PC-3 (cell line): Measurements from ENCODE around the gene SERPINE3. TPM values are rescaled to one million over a fixed set of nuclear protein-coding genes. Genes with fewer than 3 reads are reported as not detected.

Source experiments
- ATAC-seq: fragments of 200-7000 bp; cut with Tn5 transposase; 2 replicates; pipeline ENCODE4 v1.9.1; 2020; ENCODE audit warnings: mild to moderate bottlenecking, moderate library complexity
- BruUV-seq: library from RNA; stranded (reverse); fragments of 400-500 nt; replicated peaks from 2 replicates; lab custom pipeline; 2021; lab: Mats Ljungman, UMichigan
- CTCF ChIA-PET: fragments of 300-600 bp; sonication (Branson Sonifier 250); formaldehyde crosslinking; loops from one replicate; lab custom pipeline; 2022; ENCODE audit warnings: antibody characterized with exemption; lab: Charles Lee
- POLR2A ChIA-PET: fragments of 300-600 bp; sonication (Branson Sonifier 250); formaldehyde crosslinking; loops from one replicate; lab custom pipeline; 2022; ENCODE audit warnings: antibody characterized with exemption; ENCODE audit not compliant: unreplicated experiment; lab: Charles Lee
- DNase-seq: peaks from one replicate; pipeline ENCODE4 v3.0.0-alpha.2; 2015
- H2AFZ ChIP-seq: fragments of 300-600 bp; sonication (generic); 2 replicates; pipeline ENCODE4 v1.6.0; 2016; ENCODE audit warnings: antibody characterized with exemption, low read length
- H3F3A ChIP-seq: fragments of 300-600 bp; sonication (generic); one replicate; pipeline ENCODE4 v1.6.0; 2017; ENCODE audit warnings: antibody characterized with exemption, low read length, control low read depth, mild to moderate bottlenecking; ENCODE audit not compliant: unreplicated experiment
- H3K27ac ChIP-seq: fragments of 300-600 bp; sonication (generic); 2 replicates; pipeline ENCODE4 v1.5.1; 2016; ENCODE audit warnings: mild to moderate bottlenecking, low read length
- H3K27me3 ChIP-seq: fragments of 300-600 bp; sonication (generic); 2 replicates; pipeline ENCODE4 v1.6.1; 2016; ENCODE audit warnings: low read length, mixed read lengths
- H3K36me3 ChIP-seq: fragments of 300-600 bp; sonication (generic); 2 replicates; pipeline ENCODE4 v1.6.1; 2016; ENCODE audit warnings: low read depth, mixed run types, low read length, mixed read lengths
- H3K4me1 ChIP-seq: fragments of 300-600 bp; sonication (generic); 2 replicates; pipeline ENCODE4 v1.5.1; 2016; ENCODE audit warnings: low read length; ENCODE audit not compliant: insufficient read depth
- H3K4me2 ChIP-seq: fragments of 300-600 bp; sonication (generic); 2 replicates; pipeline ENCODE4 v1.6.0; 2016; ENCODE audit warnings: low read length
- H3K4me3 ChIP-seq: fragments of 300-600 bp; sonication (generic); 2 replicates; pipeline ENCODE4 v1.5.1; 2016; ENCODE audit warnings: mild to moderate bottlenecking, low read length, mixed read lengths
- H3K79me2 ChIP-seq: fragments of 300-600 bp; sonication (generic); 2 replicates; pipeline ENCODE4 v1.6.1; 2017; ENCODE audit warnings: low read length, mixed read lengths
- H3K9ac ChIP-seq: fragments of 300-600 bp; sonication (generic); 2 replicates; pipeline ENCODE4 v1.6.0; 2016; ENCODE audit warnings: mild to moderate bottlenecking, low read length
- H3K9me2 ChIP-seq: fragments of 300-600 bp; sonication (generic); replicated peaks from 2 replicates; pipeline ENCODE4 v1.6.1; 2016; ENCODE audit warnings: mixed run types, low read length, mixed read lengths
- H3K9me3 ChIP-seq: fragments of 300-600 bp; sonication (generic); 2 replicates; pipeline ENCODE4 v1.6.1; 2016; ENCODE audit warnings: low read length, mixed read lengths
- H4K20me1 ChIP-seq: fragments of 300-600 bp; sonication (generic); 2 replicates; pipeline ENCODE4 v1.6.1; 2016; ENCODE audit warnings: low read length, mixed read lengths
- CTCF ChIP-seq: fragments of 300-600 bp; sonication (generic); conservative IDR thresholded peaks from 2 replicates; pipeline ENCODE4 v1.5.1; 2017; ENCODE audit warnings: antibody characterized with exemption, low read depth, mild to moderate bottlenecking, low read length
- EZH2 ChIP-seq: fragments of 300-600 bp; sonication (generic); IDR thresholded peaks from one replicate; pipeline ENCODE4 v1.6.1; 2017; ENCODE audit warnings: antibody characterized with exemption, mild to moderate bottlenecking, low read length; ENCODE audit not compliant: unreplicated experiment
- EZH2phosphoT487 ChIP-seq: fragments of 300-600 bp; sonication (generic); IDR thresholded peaks from 2 replicates; pipeline ENCODE4 v1.6.1; 2018; ENCODE audit warnings: mild to moderate bottlenecking, antibody characterized with exemption, low read length, borderline replicate concordance
- intact Hi-C: fragments of 100-400 bp; cut with micrococcal nuclease; formaldehyde crosslinking; loops from 2 replicates; pipeline ENCODE4 v1.9.0; 2023
- total RNA-seq: library from RNA; depleted of rRNA; stranded (reverse); fragments of >200 nt; gene quantifications from 2 replicates; pipeline ENCODE4 v1.2.3, GENCODE V29; 2014

Gene SERPINE3
- total RNA-seq, 1 experiment from 2014 or later: not detected

DNA sequence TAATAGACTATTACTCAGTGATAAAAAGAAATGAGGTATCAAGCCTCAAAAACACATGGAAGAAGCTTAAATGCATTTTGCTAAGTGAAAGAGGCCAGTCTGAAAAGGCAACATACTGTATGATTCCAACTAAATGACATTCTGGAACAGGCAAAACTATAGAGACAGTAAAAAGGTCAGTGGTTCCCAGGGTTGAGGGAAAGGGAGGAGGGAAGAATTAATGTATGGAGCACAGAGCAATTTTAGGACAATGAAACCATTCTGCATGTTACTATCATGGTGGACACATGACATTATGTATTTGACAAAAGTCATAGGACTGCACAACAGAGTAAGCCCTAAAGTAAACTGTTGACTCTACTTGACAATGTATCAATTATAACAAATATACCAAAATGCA, 5.7 kb upstream of the SERPINE3 start:
- DNase-seq (no peak), ATAC-seq (no peak)
- Histone ChIP-seq H3K9me3 (no peaks in the 10 kb centered on the region), H3K27me3 (no peaks in the 10 kb centered on the region), H3K36me3 (no peaks in the 10 kb centered on the region), H3F3A (no peaks in the 10 kb centered on the region), H3K4me2 (no peak overlapping the region), H3K9me2 (no peaks in the 10 kb centered on the region), H3K9ac (no peak overlapping the region), H4K20me1 (no peaks in the 10 kb centered on the region), H3K27ac (no peak overlapping the region), H3K79me2 (no peaks in the 10 kb centered on the region), H2AFZ (no peak overlapping the region), H3K4me3 (no peak overlapping the region), H3K4me1 (no peaks in the 10 kb centered on the region)
- TF ChIP-seq EZH2: no peak
- POLR2A ChIA-PET: no interaction called here
- CTCF ChIA-PET: no interaction called here
- no TSS peak for BruUV-seq
- intact Hi-C loops: no loop called here

GRCh38 chr13:51336746-51337145, 2.7 kb upstream of the SERPINE3 start:
- BruUV-seq: no TSS peak
- DNase-seq (no peak), ATAC-seq (no peak)
- ChIA-PET POLR2A (no interaction called here), CTCF (no interaction called here)
- no peak overlapping the region for H3K4me3 ChIP-seq
- H3K79me2 ChIP-seq: no peaks in the 10 kb centered on the region
- intact Hi-C loops: no loop called here
- H4K20me1 ChIP-seq: no peaks in the 10 kb centered on the region
- no peak overlapping the region for H3K4me2 ChIP-seq
- TF ChIP-seq EZH2 (no peak), EZH2phosphoT487 (no peak), CTCF (no peak)
- no peaks in the 10 kb centered on the region for H3K9me2 ChIP-seq
- no peak overlapping the region for H3K27ac ChIP-seq
- H2AFZ ChIP-seq: no peak overlapping the region
- no peaks in the 10 kb centered on the region for H3K27me3 ChIP-seq
- no peak overlapping the region for H3K9ac ChIP-seq
- no peaks in the 10 kb centered on the region for H3F3A ChIP-seq
- no peaks in the 10 kb centered on the region for H3K9me3 ChIP-seq
- no peaks in the 10 kb centered on the region; the same call in 1 of the 2 replicates for H3K4me1 ChIP-seq
- no peaks in the 10 kb centered on the region for H3K36me3 ChIP-seq

- CTCF ChIA-PET: no interaction called here
- TF ChIP-seq EZH2: no peak
- TF ChIP-seq CTCF: no peak
- TF ChIP-seq EZH2phosphoT487: no peak
Observed at GRCh38 chr13:51339952-51340732, 651 bp downstream of the SERPINE3 start.

More at GRCh38 chr13:51339952-51340732, 651 bp downstream of the SERPINE3 start:
- H3K4me2 ChIP-seq: no peak overlapping the region
- H3K27me3 ChIP-seq: no peaks in the 10 kb centered on the region
- no peaks in the 10 kb centered on the region; the same call in 1 of the 2 replicates for H3K4me1 ChIP-seq
- no peaks in the 10 kb centered on the region for H3K9me3 ChIP-seq
- no peak overlapping the region for H3K27ac ChIP-seq
- POLR2A ChIA-PET: interaction anchor here (0.5 kb wide), 1 partner anchor 425 kb away, joined by 9 read pairs; no protein-coding TSS in a partner anchor
- H3K79me2 ChIP-seq: no peaks in the 10 kb centered on the region
- no peak overlapping the region for H2AFZ ChIP-seq
- H4K20me1 ChIP-seq: no peaks in the 10 kb centered on the region
- H3K9me2 ChIP-seq: no peaks in the 10 kb centered on the region
- intact Hi-C loops: no loop called here
- peak; percentile 16 for DNase-seq
- no peaks in the 10 kb centered on the region for H3F3A ChIP-seq
- no peak overlapping the region for H3K9ac ChIP-seq
- no peaks in the 10 kb centered on the region for H3K36me3 ChIP-seq
- peak; percentile 15; the same call in 1 of the 2 replicates for ATAC-seq
- no TSS peak for BruUV-seq
- no peak overlapping the region for H3K4me3 ChIP-seq
